Epithelial cell of proximal tubule (primary cell): ENCODE data around the gene KHK. TPM values are rescaled to one million over a fixed set of nuclear protein-coding genes. Genes with fewer than 3 reads are reported as not detected.

Experiments used
- DNase-seq: peaks from one replicate; pipeline ENCODE4 v3.0.0-alpha.2; 2011; ENCODE audit warnings: low read depth
- H3K4me3 ChIP-seq: 2 replicates; pipeline ENCODE4 v1.5.1; 2011; ENCODE audit warnings: low read depth, mild to moderate bottlenecking, low read length
- CTCF ChIP-seq: conservative IDR thresholded peaks from 2 replicates; pipeline ENCODE4 v1.5.1; 2012; ENCODE audit warnings: low read depth, mild to moderate bottlenecking, low read length
- total RNA-seq: library from RNA; depleted of rRNA; stranded (reverse); fragments of >200 nt; gene quantifications from 2 replicates; pipeline ENCODE4 v1.2.3, GENCODE V29; 2015

Gene KHK
- total RNA-seq, 1 donor from 2014 or later = 6.1 TPM

GRCh38 chr2:27094353-27094984 is 7.9 kb downstream of the KHK start:
- no peak overlapping the region for H3K4me3 ChIP-seq
- TF ChIP-seq CTCF = no peak
- no peak for DNase-seq

DNA sequence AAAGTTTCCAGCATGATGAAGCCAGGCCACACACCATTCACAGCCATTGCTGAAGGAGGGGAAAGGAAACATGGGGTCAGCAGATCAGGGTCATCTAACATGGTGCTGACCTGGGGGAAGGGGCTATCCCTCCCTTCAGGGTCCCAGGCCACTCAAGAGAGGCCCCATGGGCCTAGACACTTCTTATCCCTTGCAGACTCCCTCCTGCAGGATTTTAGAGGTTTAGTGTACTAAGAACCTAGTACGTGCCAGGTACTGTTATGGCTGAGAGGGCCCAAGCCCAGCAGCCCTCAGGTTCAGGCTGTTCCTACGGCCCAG is 8.8 kb downstream of the KHK start:
- TF ChIP-seq CTCF = no peak
- DNase-seq = no peak

GRCh38 chr2:27095745-27096651 is 9.4 kb downstream of the KHK start:
- TF ChIP-seq CTCF = no peak
- no peak for DNase-seq
- no peak overlapping the region for H3K4me3 ChIP-seq

More for the DNA sequence above, 8.8 kb downstream of the KHK start:
- no peak overlapping the region for H3K4me3 ChIP-seq

- DNase-seq = no peak
- TF ChIP-seq CTCF = no peak
- H3K4me3 ChIP-seq = no peak overlapping the region
Observed at GRCh38 chr2:27096748-27097297, 10.3 kb downstream of the KHK start.

DNA sequence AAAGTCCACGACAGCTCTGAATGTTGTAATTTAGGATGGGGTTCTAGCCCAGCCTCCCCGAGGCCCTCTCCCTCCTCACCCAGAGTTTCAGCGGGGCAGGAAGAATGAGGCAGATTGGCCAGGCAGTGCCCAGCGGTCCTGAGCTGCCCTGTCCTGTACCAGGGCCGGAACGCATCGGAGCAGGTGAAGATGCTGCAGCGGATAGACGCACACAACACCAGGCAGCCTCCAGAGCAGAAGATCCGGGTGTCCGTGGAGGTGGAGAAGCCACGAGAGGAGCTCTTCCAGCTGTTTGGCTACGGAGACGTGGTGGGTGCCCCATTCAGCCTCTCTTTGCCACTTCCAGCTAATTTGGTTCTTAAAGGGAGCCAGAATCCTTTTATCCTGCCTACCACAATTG is 10.8 kb downstream of the KHK start:
- H3K4me3 ChIP-seq = no peak overlapping the region
- no peak for DNase-seq
- TF ChIP-seq CTCF = no peak

DNA sequence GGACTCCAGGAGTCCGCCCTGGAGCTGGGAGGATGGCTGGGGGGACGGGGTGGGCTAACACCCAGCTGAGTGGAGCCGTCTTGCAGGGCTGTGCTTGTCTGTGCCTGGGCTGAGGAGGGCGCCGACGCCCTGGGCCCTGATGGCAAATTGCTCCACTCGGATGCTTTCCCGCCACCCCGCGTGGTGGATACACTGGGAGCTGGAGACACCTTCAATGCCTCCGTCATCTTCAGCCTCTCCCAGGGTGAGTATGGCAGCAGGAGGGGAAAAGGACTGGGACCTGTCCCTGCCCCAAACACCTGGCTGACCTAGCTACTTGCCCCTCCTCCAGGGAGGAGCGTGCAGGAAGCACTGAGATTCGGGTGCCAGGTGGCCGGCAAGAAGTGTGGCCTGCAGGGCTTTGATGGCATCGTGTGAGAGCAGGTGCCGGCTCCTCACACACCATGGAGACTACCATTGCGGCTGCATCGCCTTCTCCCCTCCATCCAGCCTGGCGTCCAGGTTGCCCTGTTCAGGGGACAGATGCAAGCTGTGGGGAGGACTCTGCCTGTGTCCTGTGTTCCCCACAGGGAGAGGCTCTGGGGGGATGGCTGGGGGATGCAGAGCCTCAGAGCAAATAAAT is 12.9 kb downstream of the KHK start:
- TF ChIP-seq CTCF = no peak
- no peak overlapping the region for H3K4me3 ChIP-seq
- no peak for DNase-seq
